K562 (cell line): ENCODE results near the gene DDX20.

Source experiments
- CAMTA2 ChIP-seq: fragments of 250-450 bp; sonication (Bioruptor Pico); conservative IDR thresholded peaks from 2 replicates; pipeline ENCODE4 v1.5.1; 2022
- NFYB ChIP-seq: IDR thresholded peaks from 2 replicates; pipeline ENCODE4 v1.6.1; 2011; ENCODE audit warnings: mild to moderate bottlenecking, moderate library complexity; ENCODE audit not compliant: insufficient read length; ENCODE audit errors: extremely low read depth
- SP1 ChIP-seq: sonication (generic); formaldehyde crosslinking; IDR thresholded peaks from 2 replicates; pipeline ENCODE4 v1.8.1; 2022; ENCODE audit warnings: mild to moderate bottlenecking, missing genetic modification reagents

DNA sequence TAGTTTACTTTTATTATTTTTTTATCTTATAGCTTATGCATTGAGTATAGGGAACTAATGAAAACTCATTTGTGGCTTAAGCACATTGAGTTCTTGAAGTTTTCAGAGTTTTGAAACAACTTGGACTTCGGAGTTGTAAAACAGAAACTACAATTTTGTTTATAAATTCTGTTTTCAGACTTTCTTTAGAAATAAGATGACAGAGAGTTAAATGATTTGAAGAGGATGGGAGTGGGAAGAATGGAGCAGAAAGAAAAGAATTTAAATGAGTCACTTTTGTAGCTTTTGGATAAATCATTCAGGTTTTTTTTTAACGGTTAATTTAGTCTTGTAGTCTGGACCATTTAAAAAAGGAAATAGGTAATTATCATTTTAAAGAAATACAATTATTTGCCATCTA lies 48.8 kb upstream of the DDX20 start:
- no peak for TF ChIP-seq NFYB
- no peak for TF ChIP-seq CAMTA2 (CRISPR knock-in tag)
- TF ChIP-seq SP1 (CRISPR knock-in tag): no peak
